GM21528 (cell line): Measurements from ENCODE around the gene GPHN.
"Not testable (repeated sequence)": the region's sequence is repeated elsewhere in the genome, so short reads cannot be mapped to it uniquely, and the experiment has no call there.

Source experiments
- ATAC-seq: cut with Tn5 transposase; IDR thresholded peaks from one replicate; pipeline ENCODE4 v1.9.1; 2021; ENCODE audit warnings: mild to moderate bottlenecking, moderate library complexity; ENCODE audit not compliant: unreplicated experiment, low FRiP score

The GPHN gene

GRCh38 chr14:66498311-66498710, 9.6 kb upstream of the GPHN start:
- no peak for ATAC-seq

GRCh38 chr14:66501592-66501991, 6.4 kb upstream of the GPHN start:
- no peak for ATAC-seq

- ATAC-seq = not testable (repeated sequence)
Observed at GRCh38 chr14:66502836-66503235, 5.1 kb upstream of the GPHN start.

- ATAC-seq = no peak
Observed at GRCh38 chr14:66503532-66503931, 4.4 kb upstream of the GPHN start.

GRCh38 chr14:66507181-66507721, 696 bp upstream of the GPHN start:
- peak; percentile 28 for ATAC-seq

- ATAC-seq = no peak
Observed at GRCh38 chr14:66508547-66508845, 549 bp downstream of the GPHN start.

- ATAC-seq = peak; percentile 21
Observed at GRCh38 chr14:66508846-66509621, 1.1 kb downstream of the GPHN start.

- ATAC-seq = no peak
Observed at GRCh38 chr14:66509874-66510273, 1.9 kb downstream of the GPHN start.

GRCh38 chr14:66511849-66512248, 3.9 kb downstream of the GPHN start:
- ATAC-seq = no peak

GRCh38 chr14:66514213-66514612, 6.3 kb downstream of the GPHN start:
- ATAC-seq = no peak

GRCh38 chr14:66530526-66530925, 22.6 kb downstream of the GPHN start:
- no peak for ATAC-seq

- no peak for ATAC-seq
Observed at GRCh38 chr14:66539034-66539433, 31.1 kb downstream of the GPHN start.

- ATAC-seq = no peak
Observed at GRCh38 chr14:66540038-66540437, 32.1 kb downstream of the GPHN start.

GRCh38 chr14:66541627-66542026, 33.7 kb downstream of the GPHN start:
- ATAC-seq = no peak

- ATAC-seq = no peak
Observed at GRCh38 chr14:66543996-66544395, 36.0 kb downstream of the GPHN start.

- ATAC-seq = not testable (repeated sequence)
Observed at GRCh38 chr14:66545191-66545590, 37.2 kb downstream of the GPHN start.

GRCh38 chr14:66545751-66546150, 37.8 kb downstream of the GPHN start:
- not testable (repeated sequence) for ATAC-seq

GRCh38 chr14:66563731-66564130, 55.8 kb downstream of the GPHN start:
- no peak for ATAC-seq

- no peak for ATAC-seq
Observed at GRCh38 chr14:66568220-66568619, 60.3 kb downstream of the GPHN start.

GRCh38 chr14:66572826-66573225, 64.9 kb downstream of the GPHN start:
- no peak for ATAC-seq

GRCh38 chr14:66575014-66575413, 67.1 kb downstream of the GPHN start:
- ATAC-seq = no peak

- ATAC-seq = no peak
Observed at GRCh38 chr14:66575939-66576338, 68.0 kb downstream of the GPHN start.
